SU-DHL-6 (cell line): Measurements from ENCODE around the gene ZDHHC19.

Source experiments
- H2AFZ ChIP-seq: fragments of 200-600 bp; sonication (generic); 2 replicates; pipeline ENCODE4 v1.6.1; 2014; ENCODE audit warnings: low read depth, mild to moderate bottlenecking, moderate library complexity, mixed read lengths, antibody characterized with exemption, low read length; ENCODE audit not compliant: severe bottlenecking
- H3F3A ChIP-seq: fragments of 200-600 bp; shearing (Covaris generic); 2 replicates; pipeline ENCODE4 v1.6.0; 2016; ENCODE audit warnings: antibody characterized with exemption, mild to moderate bottlenecking; ENCODE audit not compliant: insufficient read depth
- H3K27ac ChIP-seq: fragments of 200-600 bp; sonication (generic); 2 replicates; pipeline ENCODE4 v1.5.1; 2016; ENCODE audit warnings: low read depth, mild to moderate bottlenecking, low read length, moderate library complexity, mixed read lengths
- H3K27me3 ChIP-seq: fragments of 200-600 bp; sonication (generic), shearing (Covaris generic); 2 replicates; pipeline ENCODE4 v1.6.0; 2014; ENCODE audit warnings: mild to moderate bottlenecking, low read length
- H3K36me3 ChIP-seq: fragments of 200-600 bp; sonication (generic); 2 replicates; pipeline ENCODE4 v1.6.1; 2014; ENCODE audit warnings: mild to moderate bottlenecking, low read length, mixed read lengths
- H3K4me2 ChIP-seq: fragments of 300-600, 200-600 bp; shearing (Covaris generic), sonication (generic); 2 replicates; pipeline ENCODE4 v1.6.0; 2014; ENCODE audit warnings: low read length, low read depth, mild to moderate bottlenecking; ENCODE audit not compliant: poor library complexity, severe bottlenecking
- H3K4me3 ChIP-seq: fragments of 200-600 bp; sonication (generic); 2 replicates; pipeline ENCODE4 v1.5.1; 2014; ENCODE audit warnings: antibody characterized with exemption, low read length, mild to moderate bottlenecking, mixed read lengths; ENCODE audit not compliant: insufficient read depth, poor library complexity, severe bottlenecking
- H3K79me2 ChIP-seq: fragments of 200-600 bp; sonication (generic); 2 replicates; pipeline ENCODE4 v1.6.1; 2014; ENCODE audit warnings: mild to moderate bottlenecking, low read length, moderate library complexity; ENCODE audit not compliant: insufficient read depth
- H3K9ac ChIP-seq: fragments of 200-600 bp; sonication (generic); 2 replicates; pipeline ENCODE4 v1.7.0; 2014; ENCODE audit warnings: mild to moderate bottlenecking, low read length
- H3K9me2 ChIP-seq: fragments of 200-600 bp; sonication (generic); replicated peaks from 2 replicates; pipeline ENCODE4 v1.6.1; 2014; ENCODE audit warnings: low read length; ENCODE audit not compliant: insufficient read depth
- H3K9me3 ChIP-seq: fragments of 200-600 bp; sonication (generic); 2 replicates; pipeline ENCODE4 v1.6.1; 2014; ENCODE audit warnings: low read length, mixed read lengths; ENCODE audit not compliant: insufficient read depth
- H4K20me1 ChIP-seq: fragments of 200-600 bp; sonication (generic); 2 replicates; pipeline ENCODE4 v1.6.1; 2014; ENCODE audit warnings: low read depth, mild to moderate bottlenecking, antibody characterized with exemption, low read length, moderate library complexity, mixed read lengths
- CTCF ChIP-seq: fragments of 200-600 bp; sonication (generic); IDR thresholded peaks from one replicate; pipeline ENCODE4 v1.5.1; 2017; ENCODE audit warnings: antibody characterized with exemption, mild to moderate bottlenecking, low read length, moderate library complexity; ENCODE audit not compliant: insufficient read depth, poor library complexity, severe bottlenecking
- EZH2phosphoT487 ChIP-seq: fragments of 200-600 bp; sonication (generic), shearing (Covaris generic); conservative IDR thresholded peaks from 2 replicates; pipeline ENCODE4 v1.6.1; 2018; ENCODE audit warnings: mild to moderate bottlenecking, antibody characterized with exemption, low read length, moderate library complexity, mixed read lengths

ZDHHC19 gene

DNA sequence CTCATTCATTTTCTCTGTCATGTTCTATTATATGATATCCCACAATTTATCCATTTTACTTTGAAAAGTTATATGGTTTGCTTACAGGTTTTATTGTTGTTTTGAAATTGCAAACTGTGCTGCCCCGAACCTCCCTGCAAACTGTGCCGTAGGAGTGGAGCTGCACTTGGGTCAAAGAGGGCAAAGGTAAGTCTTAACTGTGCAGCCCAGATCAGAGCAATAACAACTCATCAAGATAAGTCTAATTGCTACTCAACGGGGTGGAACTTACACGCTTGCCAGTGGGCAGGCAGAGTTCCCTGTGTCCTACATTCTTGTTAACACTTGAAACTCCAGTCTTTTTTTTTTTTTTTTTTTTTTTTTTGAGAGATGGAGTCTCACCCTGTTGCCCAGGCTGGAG is 33.2 kb downstream of the ZDHHC19 start:
- no peaks in the 10 kb centered on the region for H3K36me3 ChIP-seq
- H3K9me2 ChIP-seq: no peaks in the 10 kb centered on the region
- no peak overlapping the region for H2AFZ ChIP-seq
- no peaks in the 10 kb centered on the region for H3K27me3 ChIP-seq
- TF ChIP-seq EZH2phosphoT487 (no peak), CTCF (no peak)
- H3F3A ChIP-seq: no peaks in the 10 kb centered on the region
- no peaks in the 10 kb centered on the region for H3K79me2 ChIP-seq
- no peaks in the 10 kb centered on the region for H3K9me3 ChIP-seq
- H3K4me3 ChIP-seq: no peak overlapping the region
- H3K9ac ChIP-seq: no peak overlapping the region
- H3K27ac ChIP-seq: no peak overlapping the region
- no peak overlapping the region for H3K4me2 ChIP-seq
- H4K20me1 ChIP-seq: no peaks in the 10 kb centered on the region

- H3K9me3 ChIP-seq: no peaks in the 10 kb centered on the region
- H2AFZ ChIP-seq: no peak overlapping the region
- no peak overlapping the region for H3K4me2 ChIP-seq
- no peaks in the 10 kb centered on the region for H4K20me1 ChIP-seq
- H3K27ac ChIP-seq: no peak overlapping the region
- no peak overlapping the region for H3K9ac ChIP-seq
- no peaks in the 10 kb centered on the region for H3K79me2 ChIP-seq
- no peaks in the 10 kb centered on the region for H3K36me3 ChIP-seq
- no peak for TF ChIP-seq EZH2phosphoT487
- TF ChIP-seq CTCF: no peak
- H3F3A ChIP-seq: no peaks in the 10 kb centered on the region
- H3K9me2 ChIP-seq: no peaks in the 10 kb centered on the region
- no peaks in the 10 kb centered on the region for H3K27me3 ChIP-seq
- H3K4me3 ChIP-seq: no peak overlapping the region
Observed at GRCh38 chr3:196177567-196177966, 33.6 kb downstream of the ZDHHC19 start.

GRCh38 chr3:196175722-196176121 is 35.5 kb downstream of the ZDHHC19 start:
- TF ChIP-seq EZH2phosphoT487: no peak
- TF ChIP-seq CTCF: no peak
- Histone ChIP-seq H3K4me2 (no peak overlapping the region), H3K9ac (no peak overlapping the region), H3K27me3 (no peaks in the 10 kb centered on the region), H3K79me2 (no peaks in the 10 kb centered on the region), H4K20me1 (no peaks in the 10 kb centered on the region), H3F3A (no peaks in the 10 kb centered on the region), H3K36me3 (no peaks in the 10 kb centered on the region), H2AFZ (no peak overlapping the region), H3K9me2 (no peaks in the 10 kb centered on the region), H3K27ac (no peak overlapping the region), H3K9me3 (no peaks in the 10 kb centered on the region), H3K4me3 (no peak overlapping the region)
